ENCODE data around the gene EEF1G.
"Not testable (repeated sequence)": the region's sequence is repeated elsewhere in the genome, so short reads cannot be mapped to it uniquely, and the experiment has no call there.

DNA sequence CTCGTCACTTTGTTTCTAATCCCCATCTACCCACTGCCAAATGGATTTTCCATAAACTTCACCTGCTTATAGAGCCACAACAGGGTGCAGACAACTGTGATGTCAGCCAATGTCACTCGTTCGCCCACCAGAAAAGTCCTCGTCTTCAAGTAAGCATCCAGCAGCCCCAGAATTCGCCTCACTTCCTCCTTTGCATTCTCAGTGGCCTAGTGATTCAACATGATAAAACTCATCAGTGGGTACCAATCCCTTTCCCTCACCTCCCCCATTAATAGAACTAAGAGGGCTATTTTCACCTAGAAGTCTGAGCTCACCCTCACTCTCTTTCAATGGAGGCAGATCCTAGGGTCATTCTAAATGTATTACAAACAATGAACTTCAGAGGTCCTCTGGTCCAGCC lies 2.8 kb downstream of the EEF1G start:
- not testable (repeated sequence) for TF ChIP-seq CTCF (IDR thresholded peaks at IDR 0.05; ENCODE audit: low read length); EZH2 (optimal IDR thresholded peaks at IDR 0.05; ENCODE audit: low read depth, low read length); EZH2phosphoT487 (IDR thresholded peaks at IDR 0.05; ENCODE audit: low read length)
